Ishikawa (cell line): Measurements from ENCODE around the gene UBN1.

Experiments
- CEBPB ChIP-seq: IDR thresholded peaks from 2 replicates; pipeline ENCODE4 v1.6.1; 2012
- EP300 ChIP-seq: IDR thresholded peaks from 2 replicates; pipeline ENCODE4 v1.6.1; 2012; ENCODE audit warnings: borderline replicate concordance
- FOXM1 ChIP-seq: IDR thresholded peaks from 2 replicates; pipeline ENCODE4 v1.6.1; 2012; ENCODE audit warnings: low read depth, borderline replicate concordance
- MAX ChIP-seq: IDR thresholded peaks from 2 replicates; pipeline ENCODE4 v1.6.1; 2012
- REST ChIP-seq: IDR thresholded peaks from 2 replicates; pipeline ENCODE4 v1.6.1; 2012; ENCODE audit warnings: low read depth, mild to moderate bottlenecking
- TAF1 ChIP-seq: IDR thresholded peaks from 2 replicates; pipeline ENCODE4 v1.6.1; 2012; ENCODE audit warnings: low read depth, mild to moderate bottlenecking
- TCF12 ChIP-seq: IDR thresholded peaks from 2 replicates; pipeline ENCODE4 v1.6.1; 2012; ENCODE audit warnings: low read depth
- TEAD4 ChIP-seq: IDR thresholded peaks from 2 replicates; pipeline ENCODE4 v1.6.1; 2012
- USF1 ChIP-seq: IDR thresholded peaks from 2 replicates; pipeline ENCODE4 v1.6.1; 2012
- YY1 ChIP-seq: IDR thresholded peaks from 2 replicates; pipeline ENCODE4 v1.6.1; 2012; ENCODE audit warnings: low read depth

GRCh38 chr16:4800290-4801041 is 46.8 kb upstream of the UBN1 start:
- TF ChIP-seq EP300 (no peak), REST (no peak), TCF12 (no peak), USF1 (no peak), MAX (no peak), CEBPB (no peak), YY1 (no peak), FOXM1 (no peak), TEAD4 (no peak), TAF1 (no peak)
